Measurements from ENCODE around the gene PGAP2. TPM values are rescaled to one million over a fixed set of nuclear protein-coding genes. Genes with fewer than 3 reads are reported as not detected.

PGAP2 gene
- total and polyA plus RNA-seq, 10 of the 15 experiments (the other 5 are each of a cell fraction or from before 2014, with no cell fraction given), result 12.3 to 37.4 (median 31.9) TPM

- TF ChIP-seq IKZF1 (conservative IDR thresholded peaks at IDR 0.05) (peak; percentile 77), ZNF274 (IDR thresholded peaks at IDR 0.05; ENCODE audit: insufficient read depth, insufficient read length) (no peak), TCF3 (IDR thresholded peaks at IDR 0.05; ENCODE audit: borderline replicate concordance, insufficient read depth, low read depth, low read length) (no peak), ZNF24 (IDR thresholded peaks at IDR 0.05) (no peak), TAF1 (IDR thresholded peaks at IDR 0.05; ENCODE audit: borderline replicate concordance, low read depth, low read length) (no peak), NFYA (IDR thresholded peaks at IDR 0.05; ENCODE audit: borderline replicate concordance, low read depth, low read length) (no peak), ZZZ3 (IDR thresholded peaks at IDR 0.05; ENCODE audit: control insufficient read depth, insufficient read length, low read depth) (no peak), TCF12 (IDR thresholded peaks at IDR 0.05; ENCODE audit: low read depth, low read length) (0 out of 2 replicates have a peak, but pooled peaks have one; percentile 39), POLR2AphosphoS2 (IDR thresholded peaks at IDR 0.05; ENCODE audit: low read depth, low read length) (no peak), FOXK2 (IDR thresholded peaks at IDR 0.05) (no peak), IKZF2 (IDR thresholded peaks at IDR 0.05) (peak; percentile 9 to 20; a peak in 2 of 4 replicates), KAT2A (conservative IDR thresholded peaks at IDR 0.05; ENCODE audit: control insufficient read depth, low read depth, low read length) (no peak), GABPA (IDR thresholded peaks at IDR 0.05; ENCODE audit: low read depth) (no peak), ZBED1 (IDR thresholded peaks at IDR 0.05; ENCODE audit: borderline replicate concordance) (no peak), NR2C2 (IDR thresholded peaks at IDR 0.05; ENCODE audit: borderline replicate concordance, control insufficient read depth, insufficient read length, low read depth) (no peak), BHLHE40 (IDR thresholded peaks at IDR 0.05; ENCODE audit: borderline replicate concordance in 1 of 2, low read depth in 2 of 2, low read length in 1 of 2) (peak; percentile 53 to 87; a peak in 3 of 4 replicates), EP300 (IDR thresholded peaks at IDR 0.05; ENCODE audit: borderline replicate concordance in 1 of 2, control insufficient read depth in 1 of 2, low read depth in 2 of 2, low read length in 2 of 2) (no peak), MXI1 (IDR thresholded peaks at IDR 0.05; ENCODE audit: low read depth, low read length) (no peak; the same call in 1 of the 2 replicates), EGR1 (IDR thresholded peaks at IDR 0.05; ENCODE audit: borderline replicate concordance in 1 of 2, low read depth in 2 of 2, low read length in 2 of 2) (peak in 1 of 2 experiments; percentile 71; a peak in 1 of 3 replicates), ZNF687 (IDR thresholded peaks at IDR 0.05) (no peak), WRNIP1 (IDR thresholded peaks at IDR 0.05; ENCODE audit: borderline replicate concordance, low read depth, low read length) (no peak), SREBF1 (IDR thresholded peaks at IDR 0.05; ENCODE audit: low read length) (no peak), CEBPB (IDR thresholded peaks at IDR 0.05; ENCODE audit: borderline replicate concordance in 1 of 2, low read depth in 2 of 2, low read length in 2 of 2) (no peak), FOXM1 (IDR thresholded peaks at IDR 0.05; ENCODE audit: low read depth, low read length) (peak; percentile 64; the same call in 1 of the 2 replicates)
- TF ChIP-seq, protein P1, sequence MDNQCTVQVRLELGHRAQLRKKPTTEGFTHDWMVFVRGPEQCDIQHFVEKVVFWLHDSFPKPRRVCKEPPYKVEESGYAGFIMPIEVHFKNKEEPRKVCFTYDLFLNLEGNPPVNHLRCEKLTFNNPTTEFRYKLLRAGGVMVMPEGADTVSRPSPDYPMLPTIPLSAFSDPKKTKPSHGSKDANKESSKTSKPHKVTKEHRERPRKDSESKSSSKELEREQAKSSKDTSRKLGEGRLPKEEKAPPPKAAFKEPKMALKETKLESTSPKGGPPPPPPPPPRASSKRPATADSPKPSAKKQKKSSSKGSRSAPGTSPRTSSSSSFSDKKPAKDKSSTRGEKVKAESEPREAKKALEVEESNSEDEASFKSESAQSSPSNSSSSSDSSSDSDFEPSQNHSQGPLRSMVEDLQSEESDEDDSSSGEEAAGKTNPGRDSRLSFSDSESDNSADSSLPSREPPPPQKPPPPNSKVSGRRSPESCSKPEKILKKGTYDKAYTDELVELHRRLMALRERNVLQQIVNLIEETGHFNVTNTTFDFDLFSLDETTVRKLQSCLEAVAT (IDR thresholded peaks at IDR 0.05), result peak; percentile 95
Observed at GRCh38 chr11:3854977-3855807, 46.8 kb downstream of the PGAP2 start, which contains the start of gene STIM1 (continued).

Measured in GM12878 (cell line).